Measurements from ENCODE around the gene SH3BP5. TPM values are rescaled to one million over a fixed set of nuclear protein-coding genes. Genes with fewer than 3 reads are reported as not detected.
"Not testable (repeated sequence)": the region's sequence is repeated elsewhere in the genome, so short reads cannot be mapped to it uniquely, and the experiment has no call there.

Gene SH3BP5
- total RNA-seq, 4 donors from 2014 or later = 60.2 to 90.4 (median 82.0) TPM

DNA sequence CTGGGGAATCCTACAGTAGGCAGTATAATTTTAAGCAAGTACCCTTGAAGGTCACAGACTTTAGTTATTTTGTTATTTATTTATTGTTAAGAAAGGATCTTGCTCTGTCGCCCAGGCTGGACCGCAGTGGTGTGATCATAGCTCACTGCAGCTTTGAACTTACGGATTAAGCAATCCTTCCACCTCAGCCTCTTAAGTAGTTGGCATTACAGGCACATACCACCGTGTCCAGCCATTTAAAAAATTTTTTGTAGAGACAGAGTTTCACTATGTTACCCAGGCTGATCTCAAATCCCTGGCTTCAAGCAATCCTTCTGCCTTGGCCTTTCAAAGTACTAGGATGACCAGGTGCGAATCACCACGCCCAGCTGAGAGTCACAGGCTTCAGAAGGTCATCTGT is 22.1 kb upstream of the SH3BP5 start:
- no peaks in the 10 kb centered on the region for H3K4me1 ChIP-seq
- H3K36me3 ChIP-seq = no peaks in the 10 kb centered on the region
- no peak overlapping the region for H3K27ac ChIP-seq
- 73 to 93% methylated on average over 6 of the region's 6 CpGs for WGBS, 2 donors
- intact Hi-C loops (cut with DNase I) = no loop called here
- no peak for TF ChIP-seq POLR2A (IDR thresholded peaks at IDR 0.05)
- TF ChIP-seq, protein P1, sequence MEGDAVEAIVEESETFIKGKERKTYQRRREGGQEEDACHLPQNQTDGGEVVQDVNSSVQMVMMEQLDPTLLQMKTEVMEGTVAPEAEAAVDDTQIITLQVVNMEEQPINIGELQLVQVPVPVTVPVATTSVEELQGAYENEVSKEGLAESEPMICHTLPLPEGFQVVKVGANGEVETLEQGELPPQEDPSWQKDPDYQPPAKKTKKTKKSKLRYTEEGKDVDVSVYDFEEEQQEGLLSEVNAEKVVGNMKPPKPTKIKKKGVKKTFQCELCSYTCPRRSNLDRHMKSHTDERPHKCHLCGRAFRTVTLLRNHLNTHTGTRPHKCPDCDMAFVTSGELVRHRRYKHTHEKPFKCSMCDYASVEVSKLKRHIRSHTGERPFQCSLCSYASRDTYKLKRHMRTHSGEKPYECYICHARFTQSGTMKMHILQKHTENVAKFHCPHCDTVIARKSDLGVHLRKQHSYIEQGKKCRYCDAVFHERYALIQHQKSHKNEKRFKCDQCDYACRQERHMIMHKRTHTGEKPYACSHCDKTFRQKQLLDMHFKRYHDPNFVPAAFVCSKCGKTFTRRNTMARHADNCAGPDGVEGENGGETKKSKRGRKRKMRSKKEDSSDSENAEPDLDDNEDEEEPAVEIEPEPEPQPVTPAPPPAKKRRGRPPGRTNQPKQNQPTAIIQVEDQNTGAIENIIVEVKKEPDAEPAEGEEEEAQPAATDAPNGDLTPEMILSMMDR (IDR thresholded peaks at IDR 0.05) = no peak
- no peaks in the 10 kb centered on the region for H3K9me3 ChIP-seq
- no peak overlapping the region for H3K4me3 ChIP-seq (replicated peaks in 1 of 3)
- H3K27me3 ChIP-seq = no peaks in the 10 kb centered on the region
- no peak for DNase-seq

DNA sequence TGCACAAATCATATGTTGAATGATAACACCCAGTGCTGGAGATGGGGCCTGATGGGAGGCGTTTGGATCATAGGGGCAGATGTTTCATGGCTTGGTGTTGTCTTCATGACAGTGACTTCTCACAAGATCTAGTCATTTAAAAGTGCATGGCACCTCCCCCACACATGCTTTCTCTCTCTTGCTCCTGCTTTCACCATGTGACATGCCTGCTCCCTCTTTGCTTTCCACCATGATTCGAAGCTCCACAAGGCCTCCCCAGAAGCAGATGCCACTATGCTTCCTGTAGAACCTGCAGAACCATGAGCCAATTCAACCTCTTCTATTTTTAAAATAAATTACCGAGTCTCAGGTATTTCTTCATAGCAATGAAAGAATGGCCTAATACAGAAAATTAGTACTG is 17.8 kb upstream of the SH3BP5 start:
- peaks cover 0 to 4% of the 10 kb centered on the region in 2 donors for H3K4me1 ChIP-seq
- no peak for TF ChIP-seq POLR2A (IDR thresholded peaks at IDR 0.05)
- TF ChIP-seq, protein P1 (IDR thresholded peaks at IDR 0.05) = no peak
- H3K36me3 ChIP-seq = no peaks in the 10 kb centered on the region
- no peak overlapping the region for H3K27ac ChIP-seq
- 96% methylated on average over 3 of the region's 3 CpGs for WGBS, 2 donors
- no peaks in the 10 kb centered on the region for H3K9me3 ChIP-seq
- H3K4me3 ChIP-seq (replicated peaks in 1 of 3) = no peak overlapping the region
- DNase-seq = no peak
- intact Hi-C loops (cut with DNase I) = no loop called here
- H3K27me3 ChIP-seq = no peaks in the 10 kb centered on the region

DNA sequence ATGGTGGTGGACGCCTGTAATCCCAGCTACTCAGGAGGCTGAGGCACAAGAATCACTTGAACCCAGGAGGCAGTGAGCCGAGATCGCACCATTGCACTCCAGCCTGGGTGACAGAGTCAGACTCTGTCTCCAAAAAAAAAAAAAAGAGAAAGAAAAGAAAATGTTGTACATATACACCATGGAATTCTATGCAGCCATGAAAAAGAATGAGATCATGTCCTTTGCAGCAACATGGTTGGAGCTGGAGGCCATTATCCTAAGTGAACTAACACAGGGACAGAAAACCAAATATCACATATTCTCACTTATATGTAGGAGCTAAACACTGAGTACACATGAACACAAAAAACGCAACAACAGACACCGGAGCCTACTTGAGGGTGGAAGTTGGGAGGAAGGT is 17.1 kb upstream of the SH3BP5 start:
- H3K9me3 ChIP-seq; H3K4me1 ChIP-seq; H3K36me3 ChIP-seq; H3K4me3 ChIP-seq (replicated peaks in 1 of 3); intact Hi-C loops (cut with DNase I); H3K27me3 ChIP-seq; DNase-seq; H3K27ac ChIP-seq: not testable (repeated sequence)
- 95 to 96% methylated on average over 5 of the region's 5 CpGs for WGBS, 2 donors

DNA sequence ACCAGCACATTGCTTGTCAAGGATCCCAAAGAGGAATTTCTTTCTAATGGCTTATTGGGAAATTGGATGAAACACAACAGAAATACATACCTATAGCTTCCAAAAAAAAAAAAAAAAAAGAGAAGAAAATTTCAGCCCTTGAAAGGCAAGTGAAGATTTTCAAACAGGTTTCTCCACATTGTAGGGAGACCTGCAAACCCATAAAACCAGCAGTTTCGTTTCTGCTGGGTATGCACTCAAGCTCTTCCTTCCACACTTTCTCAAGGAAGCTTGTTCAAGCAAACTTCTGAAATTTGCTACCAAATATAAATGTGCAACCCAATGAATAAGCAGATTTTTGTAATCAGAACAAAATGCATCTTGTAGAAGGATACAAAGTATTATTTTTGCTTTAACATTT is 15.9 kb upstream of the SH3BP5 start:
- peaks cover 0 to 5% of the 10 kb centered on the region in 2 donors for H3K4me1 ChIP-seq
- no peak overlapping the region for H3K27ac ChIP-seq
- H3K4me3 ChIP-seq (replicated peaks in 1 of 3) = no peak overlapping the region
- TF ChIP-seq, protein P1 (IDR thresholded peaks at IDR 0.05) = no peak
- H3K36me3 ChIP-seq = no peaks in the 10 kb centered on the region
- H3K9me3 ChIP-seq = no peaks in the 10 kb centered on the region
- no peaks in the 10 kb centered on the region for H3K27me3 ChIP-seq
- WGBS, 2 donors = 48 to 57% methylated on average over 1 of the region's 1 CpG
- no peak for DNase-seq
- intact Hi-C loops (cut with DNase I) = no loop called here

DNA sequence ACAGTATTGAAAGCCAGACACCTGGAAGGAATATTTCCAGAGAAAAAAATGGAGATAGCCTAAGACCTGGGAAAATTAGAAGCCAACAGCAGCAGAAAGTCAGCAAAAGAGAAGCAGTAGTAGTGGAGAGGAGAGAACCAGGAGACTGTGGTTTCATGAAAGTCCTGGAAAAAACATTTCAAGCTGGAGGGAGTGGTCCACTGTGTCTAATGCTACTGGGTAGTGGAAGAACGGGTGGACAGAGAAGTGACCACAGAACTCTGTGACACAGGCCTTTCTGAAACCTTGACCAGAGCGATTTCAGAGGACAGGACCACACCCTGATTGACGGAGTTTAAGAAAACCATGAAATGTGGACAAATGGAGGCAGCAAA is 15.3 kb upstream of the SH3BP5 start:
- TF ChIP-seq POLR2A (IDR thresholded peaks at IDR 0.05) = no peak
- TF ChIP-seq, protein P1 (IDR thresholded peaks at IDR 0.05) = no peak
- peaks cover 0 to 5% of the 10 kb centered on the region in 2 donors for H3K4me1 ChIP-seq
- H3K27ac ChIP-seq = no peak overlapping the region
- no peaks in the 10 kb centered on the region for H3K27me3 ChIP-seq
- intact Hi-C loops (cut with DNase I) = no loop called here
- no peak overlapping the region for H3K4me3 ChIP-seq (replicated peaks in 1 of 3)
- DNase-seq = no peak
- no peaks in the 10 kb centered on the region for H3K36me3 ChIP-seq
- no peaks in the 10 kb centered on the region for H3K9me3 ChIP-seq
- 87 to 93% methylated on average over 3 of the region's 3 CpGs for WGBS, 2 donors

Data from thyroid gland (tissue), 4 donors.